Left lung (tissue), 10 donors: ENCODE data around the gene GRN. TPM values are rescaled to one million over a fixed set of nuclear protein-coding genes. Genes with fewer than 3 reads are reported as not detected.

Source experiments
- ATAC-seq: fragments of 200-7000 bp; cut with Tn5 transposase; one replicate; pipeline ENCODE4 v1.9.1; 2020; ENCODE audit warnings: moderate library complexity
- DNase-seq, 4 donors: peaks; one replicate each; pipeline ENCODE4 v3.0.0-alpha.2; 2013 to 2020
- H3K27ac ChIP-seq, 2 donors: fragments of 200-600 bp; sonication (generic) in 1 of 2; one replicate each; pipeline versions ENCODE4 v1.5.0 to v1.8.0; 2020 to 2021
- H3K27me3 ChIP-seq, 2 donors: fragments of 200-600 bp; sonication (generic) in 1 of 2; one replicate each; pipeline versions ENCODE4 v1.5.0 to v1.8.0; 2020 to 2021
- H3K36me3 ChIP-seq, 2 donors: fragments of 200-600 bp; sonication (generic) in 1 of 2; one replicate each; pipeline versions ENCODE4 v1.5.0 to v1.8.0; 2020 to 2021
- H3K4me1 ChIP-seq, 2 donors: fragments of 200-600 bp; one replicate each; pipeline ENCODE4 v1.8.0; 2021
- H3K4me3 ChIP-seq, 2 donors: fragments of 200-600 bp; sonication (generic) in 1 of 2; one replicate each; pipeline versions ENCODE4 v1.5.0 to v1.8.0; 2020 to 2021; ENCODE audit warnings: mild to moderate bottlenecking in 1 of 2
- H3K9me3 ChIP-seq, 2 donors: fragments of 200-600 bp; sonication (generic) in 1 of 2; one replicate each; pipeline versions ENCODE4 v1.5.0 to v1.8.0; 2020 to 2021
- CTCF ChIP-seq, 2 donors: fragments of 200-600 bp; sonication (generic) in 1 of 2; IDR thresholded peaks; one replicate each; pipeline versions ENCODE4 v1.5.0 to v1.8.0; 2021; ENCODE audit warnings: antibody characterized with exemption in 2 of 2
- intact Hi-C, 2 donors: fragments of 100-400 bp; cut with DNase I; formaldehyde crosslinking; loops; one replicate each; pipeline versions ENCODE4 v1.11.2 to v1.14.2; 2022
- polyA plus RNA-seq, 6 donors: library from polyadenylated mRNA; unstranded; fragments of 120-200 nt; gene quantifications; one replicate each; pipeline ENCODE4 v1.2.1, GENCODE V29; 2013; ENCODE audit not compliant: insufficient read length in 6 of 6
- total RNA-seq, 2 donors: library from RNA; stranded (reverse); fragmentation: NEBNext Ultra II Directional; extraction: Animal tissue kit (Norgen Biotek cat#: 25700); gene quantifications; one replicate each; pipeline ENCODE4 v1.2.1, GENCODE V29; 2021
- donor health status: DM: no; HTN: yes; CAD: no.
- donor health status: DM: no; HTN: no; CAD: no.

Gene GRN
- total and polyA plus RNA-seq, 8 donors, result 199 to 616 (median 235) TPM

GRCh38 chr17:44321246-44322120, 23.6 kb upstream of the GRN start:
- Histone ChIP-seq H3K36me3 (peaks cover 0 to 45% of the 10 kb centered on the region in 2 donors), H3K4me1 (peaks cover 13 to 30% of the 10 kb centered on the region in 2 donors), H3K9me3 (no peaks in the 10 kb centered on the region), H3K27me3 (peaks cover 10 to 21% of the 10 kb centered on the region in 2 donors), H3K4me3 (no peak overlapping the region), H3K27ac (no peak overlapping the region)
- intact Hi-C loops, result loop anchor here in 1 of 2 donors (10.0 kb wide), 1 partner anchor 107 kb away; the partner anchor contains the start of gene UBTF
- DNase-seq (no peak), ATAC-seq (no peak)
- no peak for TF ChIP-seq CTCF (IDR thresholded peaks at IDR 0.05)

- TF ChIP-seq CTCF (IDR thresholded peaks at IDR 0.05), result no peak
- intact Hi-C loops, result loop anchor here in 1 of 2 donors (10.0 kb wide), 1 partner anchor 108 kb away; the partner anchor contains the start of gene UBTF
- peaks cover 0 to 45% of the 10 kb centered on the region in 2 donors for H3K36me3 ChIP-seq
These were observed 22.7 kb upstream of the GRN start for GRCh38 chr17:44322236-44322895.

GRCh38 chr17:44323359-44324091, 21.6 kb upstream of the GRN start:
- H3K27me3 ChIP-seq, result peaks cover 0 to under 1% of the 10 kb centered on the region in 2 donors
- intact Hi-C loops, result loop anchor here in 1 of 2 donors (10.0 kb wide), 1 partner anchor 109 kb away; the partner anchor contains the start of gene UBTF
- TF ChIP-seq CTCF (IDR thresholded peaks at IDR 0.05), result no peak
- H3K27ac ChIP-seq, result no peak overlapping the region
- H3K4me1 ChIP-seq, result peaks cover 16 to 36% of the 10 kb centered on the region in 2 donors
- H3K36me3 ChIP-seq, result peaks cover 0 to 43% of the 10 kb centered on the region in 2 donors
- no peaks in the 10 kb centered on the region for H3K9me3 ChIP-seq
- ATAC-seq (no peak), DNase-seq (no peak)
- H3K4me3 ChIP-seq, result peak overlapping the region; percentile 94 to 99

More at GRCh38 chr17:44322236-44322895, 22.7 kb upstream of the GRN start:
- H3K4me1 ChIP-seq, result peaks cover 16 to 36% of the 10 kb centered on the region in 2 donors
- no peak overlapping the region for H3K27ac ChIP-seq
- DNase-seq (no peak), ATAC-seq (no peak)
- no peaks in the 10 kb centered on the region for H3K9me3 ChIP-seq
- peaks cover under 1 to 12% of the 10 kb centered on the region in 2 donors for H3K27me3 ChIP-seq
- no peak overlapping the region for H3K4me3 ChIP-seq

GRCh38 chr17:44324092-44324570, 21.0 kb upstream of the GRN start:
- DNase-seq (no peak), ATAC-seq (peak; percentile 1)
- Histone ChIP-seq H3K4me3 (peak overlapping the region; percentile 94 to 99), H3K27ac (peak overlapping the region; percentile 88 to 96), H3K4me1 (peaks cover 16 to 36% of the 10 kb centered on the region in 2 donors), H3K27me3 (no peaks in the 10 kb centered on the region), H3K36me3 (peaks cover 0 to 37% of the 10 kb centered on the region in 2 donors), H3K9me3 (no peaks in the 10 kb centered on the region)
- TF ChIP-seq CTCF (IDR thresholded peaks at IDR 0.05), result no peak
- intact Hi-C loops, result loop anchor here in 1 of 2 donors (10.0 kb wide), 1 partner anchor 109 kb away; the partner anchor contains the start of gene UBTF
